HEK293 (cell line): ENCODE data around the gene CAPN10.

ENCODE experiments used
- CTCF ChIA-PET: fragments of 350-600 bp; formaldehyde crosslinking; extraction: SDS; loops from one replicate; lab custom pipeline; 2021; ENCODE audit warnings: antibody characterized with exemption; lab: Yijun Ruan, JAX
- POLR2A ChIA-PET: fragments of 300-600 bp; formaldehyde crosslinking; extraction: SDS; loops from one replicate; lab custom pipeline; 2020; ENCODE audit warnings: antibody characterized with exemption, inconsistent platforms; lab: Yijun Ruan, JAX
- H3K27ac ChIP-seq: fragments of 200-500 bp; sonication (Bioruptor generic); 2 replicates; pipeline ENCODE4 v1.5.1; 2014; ENCODE audit warnings: low read depth, low read length, control low read depth, inconsistent platforms; ENCODE audit errors: extremely low read depth
- H3K36me3 ChIP-seq, 2 experiments: fragments of 200-500 bp in 1 of 2; sonication (Bioruptor generic) in 1 of 2; 1 replicate in 1 of 2; 2 replicates in 1 of 2; pipeline ENCODE4 v1.5.1; 2014 to 2017; ENCODE audit warnings: inconsistent platforms in 2 of 2, low read length in 2 of 2; ENCODE audit not compliant: control insufficient read depth in 2 of 2, insufficient read depth in 1 of 2
- H3K4me1 ChIP-seq: fragments of 200-500 bp; sonication (Bioruptor generic); 2 replicates; pipeline ENCODE4 v1.5.1; 2014; ENCODE audit warnings: mild to moderate bottlenecking, low read length, inconsistent platforms; ENCODE audit not compliant: control insufficient read depth, insufficient read depth
- H3K4me3 ChIP-seq: 2 replicates; pipeline ENCODE4 v1.5.1; 2011; ENCODE audit warnings: low read depth, mild to moderate bottlenecking, control low read depth, low read length, moderate library complexity
- H3K9me3 ChIP-seq: fragments of 200-500 bp; sonication (Bioruptor generic); 2 replicates; pipeline ENCODE4 v1.5.1; 2014; ENCODE audit warnings: low read depth, low read length, inconsistent platforms; ENCODE audit not compliant: control insufficient read depth, insufficient read depth
- CTCF ChIP-seq: fragments of 450-650 bp; formaldehyde crosslinking; IDR thresholded peaks from 2 replicates; pipeline ENCODE4 v1.5.1; 2016; ENCODE audit warnings: missing biosample characterization, missing genetic modification characterization
- GFI1B ChIP-seq: fragments of 450-650 bp; formaldehyde crosslinking; IDR thresholded peaks from 2 replicates; pipeline ENCODE4 v1.5.1; 2016; ENCODE audit warnings: missing biosample characterization, missing genetic modification characterization
- HOXA7 ChIP-seq: sonication (generic); formaldehyde crosslinking; IDR thresholded peaks from 2 replicates; pipeline ENCODE4 v1.8.1; 2022; ENCODE audit warnings: missing genetic modification reagents, borderline replicate concordance
- KLF1 ChIP-seq: fragments of 450-650 bp; formaldehyde crosslinking; IDR thresholded peaks from 2 replicates; pipeline ENCODE4 v1.5.1; 2016; ENCODE audit warnings: missing biosample characterization, missing genetic modification characterization
- KLF16 ChIP-seq: fragments of 450-650 bp; formaldehyde crosslinking; IDR thresholded peaks from 2 replicates; pipeline ENCODE4 v1.5.1; 2017; ENCODE audit warnings: missing biosample characterization, missing genetic modification characterization
- KLF8 ChIP-seq: fragments of 450-650 bp; formaldehyde crosslinking; IDR thresholded peaks from 2 replicates; pipeline ENCODE4 v1.5.1; 2016; ENCODE audit warnings: missing biosample characterization, missing genetic modification characterization
- PATZ1 ChIP-seq: fragments of 450-650 bp; formaldehyde crosslinking; IDR thresholded peaks from 2 replicates; pipeline ENCODE4 v1.5.1; 2016; ENCODE audit warnings: missing biosample characterization, missing genetic modification characterization
- PRDM4 ChIP-seq: fragments of 450-650 bp; formaldehyde crosslinking; IDR thresholded peaks from 2 replicates; pipeline ENCODE4 v1.5.1; 2017; ENCODE audit warnings: missing biosample characterization, missing genetic modification characterization
- SCRT1 ChIP-seq: fragments of 450-650 bp; formaldehyde crosslinking; IDR thresholded peaks from 2 replicates; pipeline ENCODE4 v1.5.1; 2016; ENCODE audit warnings: missing biosample characterization, missing genetic modification characterization, borderline replicate concordance
- ZBTB10 ChIP-seq: fragments of 450-650 bp; formaldehyde crosslinking; IDR thresholded peaks from 2 replicates; pipeline ENCODE4 v1.5.1; 2016; ENCODE audit warnings: missing biosample characterization, missing genetic modification characterization
- ZBTB20 ChIP-seq: fragments of 450-650 bp; formaldehyde crosslinking; IDR thresholded peaks from 2 replicates; pipeline ENCODE4 v1.5.1; 2016; ENCODE audit warnings: missing biosample characterization, missing genetic modification characterization
- ZBTB26 ChIP-seq: fragments of 450-650 bp; formaldehyde crosslinking; optimal IDR thresholded peaks from 2 replicates; pipeline ENCODE3; 2016; ENCODE audit warnings: missing biosample characterization, mild to moderate bottlenecking, missing genetic modification characterization
- ZBTB48 ChIP-seq: fragments of 450-650 bp; formaldehyde crosslinking; IDR thresholded peaks from 2 replicates; pipeline ENCODE4 v1.5.1; 2016; ENCODE audit warnings: missing biosample characterization, missing genetic modification characterization
- ZBTB8A ChIP-seq: fragments of 450-650 bp; formaldehyde crosslinking; IDR thresholded peaks from 2 replicates; pipeline ENCODE4 v1.5.1; 2016; ENCODE audit warnings: missing biosample characterization, missing genetic modification characterization
- ZFHX2 ChIP-seq: fragments of 450-650 bp; formaldehyde crosslinking; conservative IDR thresholded peaks from 2 replicates; pipeline ENCODE4 v1.5.1; 2016; ENCODE audit warnings: missing biosample characterization, missing genetic modification characterization
- ZNF112 ChIP-seq: fragments of 450-650 bp; formaldehyde crosslinking; IDR thresholded peaks from 2 replicates; pipeline ENCODE4 v1.5.0; 2017; ENCODE audit warnings: missing biosample characterization, missing genetic modification characterization
- ZNF133 ChIP-seq: fragments of 450-650 bp; formaldehyde crosslinking; IDR thresholded peaks from 2 replicates; pipeline ENCODE4 v1.5.1; 2016; ENCODE audit warnings: missing biosample characterization, missing genetic modification characterization
- ZNF155 ChIP-seq: fragments of 450-650 bp; formaldehyde crosslinking; IDR thresholded peaks from 2 replicates; pipeline ENCODE4 v1.5.1; 2016; ENCODE audit warnings: missing biosample characterization, missing genetic modification characterization
- ZNF239 ChIP-seq: fragments of 450-650 bp; formaldehyde crosslinking; IDR thresholded peaks from 2 replicates; pipeline ENCODE4 v1.5.1; 2016; ENCODE audit warnings: missing biosample characterization, missing genetic modification characterization
- ZNF335 ChIP-seq: fragments of 450-650 bp; formaldehyde crosslinking; conservative IDR thresholded peaks from 2 replicates; pipeline ENCODE4 v1.5.1; 2016; ENCODE audit warnings: missing biosample characterization, missing genetic modification characterization
- ZNF341 ChIP-seq: fragments of 450-650 bp; formaldehyde crosslinking; IDR thresholded peaks from 2 replicates; pipeline ENCODE4; 2016; ENCODE audit warnings: low read depth, missing biosample characterization, missing genetic modification characterization
- ZNF354C ChIP-seq: fragments of 450-650 bp; formaldehyde crosslinking; IDR thresholded peaks from 2 replicates; pipeline ENCODE4 v1.5.1; 2016; ENCODE audit warnings: missing biosample characterization, missing genetic modification characterization, low read depth, borderline replicate concordance
- ZNF404 ChIP-seq: fragments of 450-650 bp; formaldehyde crosslinking; IDR thresholded peaks from 2 replicates; pipeline ENCODE4 v1.5.1; 2017; ENCODE audit warnings: missing biosample characterization, missing genetic modification characterization
- ZNF692 ChIP-seq: fragments of 450-650 bp; formaldehyde crosslinking; IDR thresholded peaks from 2 replicates; pipeline ENCODE4 v1.5.1; 2016; ENCODE audit warnings: missing biosample characterization, missing genetic modification characterization

The CAPN10 gene

GRCh38 chr2:240586919-240587800, 626 bp downstream of the CAPN10 start:
- peaks cover 0 to 44% of the 10 kb centered on the region in 2 experiments; a peak in 1 of 3 replicates for H3K36me3 ChIP-seq
- peak overlapping the region; percentile 47 for H3K27ac ChIP-seq
- H3K9me3 ChIP-seq: no peaks in the 10 kb centered on the region
- ChIA-PET CTCF (interaction anchor here (0.6 to 5.5 kb wide), 9 partner anchors 12 to 251 kb away, joined by 3 to 34 read pairs (median 4); no protein-coding TSS in a partner anchor), POLR2A (interaction anchor here (0.6 to 3.3 kb wide), 14 partner anchors 10 to 1050 kb away, joined by 3 to 53 read pairs (median 6); partner anchors contain the start of genes ATG4B and DUSP28)
- peaks cover 13% of the 10 kb centered on the region for H3K4me1 ChIP-seq
- H3K4me3 ChIP-seq: peak overlapping the region; percentile 97
- peak; percentile 38; the same call in 1 of the 2 replicates for TF ChIP-seq CTCF (tag by site-specific recombination)
- no peak for TF ChIP-seq HOXA7 (CRISPR knock-in tag)
- TF ChIP-seq ZBTB10 (tag by site-specific recombination): peak; percentile 52; the same call in 1 of the 2 replicates
- no peak for TF ChIP-seq ZNF155 (tag by site-specific recombination)
- 0 out of 2 replicates have a peak, but pooled peaks have one; percentile 47 for TF ChIP-seq KLF16 (tag by site-specific recombination)
- TF ChIP-seq ZBTB26: peak; percentile 38
- no peak for TF ChIP-seq PRDM4 (tag by site-specific recombination)
- no peak for TF ChIP-seq ZNF239 (tag by site-specific recombination)
- TF ChIP-seq ZNF692: peak; percentile 93
- TF ChIP-seq ZNF335 (tag by site-specific recombination): no peak; the same call in 1 of the 2 replicates
- TF ChIP-seq ZNF112 (tag by site-specific recombination): no peak
- TF ChIP-seq ZNF354C (tag by site-specific recombination): no peak
- TF ChIP-seq ZBTB20 (tag by site-specific recombination): peak; percentile 44; the same call in 1 of the 2 replicates
- TF ChIP-seq KLF8 (tag by site-specific recombination): peak; percentile 59; the same call in 1 of the 2 replicates
- TF ChIP-seq ZBTB8A (tag by site-specific recombination): peak; percentile 62
- TF ChIP-seq KLF1 (tag by site-specific recombination): 0 out of 2 replicates have a peak, but pooled peaks have one; percentile 30
- TF ChIP-seq PATZ1 (tag by site-specific recombination): 0 out of 2 replicates have a peak, but pooled peaks have one; percentile 22
- no peak for TF ChIP-seq GFI1B (tag by site-specific recombination)
- TF ChIP-seq ZFHX2: peak; percentile 74
- TF ChIP-seq ZNF341: peak; percentile 96
- no peak for TF ChIP-seq ZNF133
- TF ChIP-seq ZBTB48 (tag by site-specific recombination): no peak
- no peak for TF ChIP-seq ZNF404 (tag by site-specific recombination)
- TF ChIP-seq SCRT1 (tag by site-specific recombination): peak; percentile 76
